ENCODE results near the gene TRIP13.
"Not testable (repeated sequence)": the region's sequence is repeated elsewhere in the genome, so short reads cannot be mapped to it uniquely, and the experiment has no call there.

The TRIP13 gene

GRCh38 chr5:919356-920000, 26.8 kb downstream of the TRIP13 start:
- DNase-seq (ENCODE audit: insufficient read length), result no peak
- no peak for FAIRE-seq
- TF ChIP-seq TAF1 (IDR thresholded peaks at IDR 0.05; ENCODE audit: borderline replicate concordance, low read depth, low read length), result no peak
- no peak for TF ChIP-seq POLR2AphosphoS5 (IDR thresholded peaks at IDR 0.05; ENCODE audit: low read depth, low read length)
- TF ChIP-seq POLR2A (IDR thresholded peaks at IDR 0.05; ENCODE audit: low read depth, low read length), result no peak

- no peak for FAIRE-seq
- DNase-seq (ENCODE audit: insufficient read length), result no peak
- TF ChIP-seq POLR2A (IDR thresholded peaks at IDR 0.05; ENCODE audit: low read depth, low read length) (no peak), TAF1 (IDR thresholded peaks at IDR 0.05; ENCODE audit: borderline replicate concordance, low read depth, low read length) (no peak), POLR2AphosphoS5 (IDR thresholded peaks at IDR 0.05; ENCODE audit: low read depth, low read length) (no peak)
These were observed 27.6 kb downstream of the TRIP13 start for GRCh38 chr5:920321-920720.

GRCh38 chr5:921456-922435, 29.1 kb downstream of the TRIP13 start:
- no peak for DNase-seq (ENCODE audit: insufficient read length)
- no peak for FAIRE-seq
- TF ChIP-seq POLR2A (IDR thresholded peaks at IDR 0.05; ENCODE audit: low read depth, low read length) (no peak), POLR2AphosphoS5 (IDR thresholded peaks at IDR 0.05; ENCODE audit: low read depth, low read length) (no peak), TAF1 (IDR thresholded peaks at IDR 0.05; ENCODE audit: borderline replicate concordance, low read depth, low read length) (no peak)

- DNase-seq (ENCODE audit: insufficient read length) (no peak), FAIRE-seq (no peak)
- TF ChIP-seq TAF1 (IDR thresholded peaks at IDR 0.05; ENCODE audit: borderline replicate concordance, low read depth, low read length), result no peak
- no peak for TF ChIP-seq POLR2AphosphoS5 (IDR thresholded peaks at IDR 0.05; ENCODE audit: low read depth, low read length)
- TF ChIP-seq POLR2A (IDR thresholded peaks at IDR 0.05; ENCODE audit: low read depth, low read length), result no peak
These were observed 30.0 kb downstream of the TRIP13 start for GRCh38 chr5:922436-923280.

- peak; percentile 79 for DNase-seq (ENCODE audit: insufficient read length)
- no peak for TF ChIP-seq TAF1 (IDR thresholded peaks at IDR 0.05; ENCODE audit: borderline replicate concordance, low read depth, low read length)
- TF ChIP-seq POLR2A (IDR thresholded peaks at IDR 0.05; ENCODE audit: low read depth, low read length), result no peak
- TF ChIP-seq POLR2AphosphoS5 (IDR thresholded peaks at IDR 0.05; ENCODE audit: low read depth, low read length), result no peak
- no peak for FAIRE-seq
These were observed 30.7 kb downstream of the TRIP13 start for GRCh38 chr5:923281-923873.

- FAIRE-seq (no peak), DNase-seq (ENCODE audit: insufficient read length) (peak; percentile 56)
These were observed 33.9 kb downstream of the TRIP13 start for GRCh38 chr5:926417-927171.

GRCh38 chr5:927172-928015, 34.7 kb downstream of the TRIP13 start:
- TF ChIP-seq TAF1 (IDR thresholded peaks at IDR 0.05; ENCODE audit: borderline replicate concordance, low read depth, low read length), result no peak
- TF ChIP-seq POLR2A (IDR thresholded peaks at IDR 0.05; ENCODE audit: low read depth, low read length), result no peak
- no peak for TF ChIP-seq POLR2AphosphoS5 (IDR thresholded peaks at IDR 0.05; ENCODE audit: low read depth, low read length)
- DNase-seq (ENCODE audit: insufficient read length), result no peak
- FAIRE-seq, result no peak

More at GRCh38 chr5:926417-927171, 33.9 kb downstream of the TRIP13 start:
- no peak for TF ChIP-seq POLR2AphosphoS5 (IDR thresholded peaks at IDR 0.05; ENCODE audit: low read depth, low read length)
- TF ChIP-seq TAF1 (IDR thresholded peaks at IDR 0.05; ENCODE audit: borderline replicate concordance, low read depth, low read length), result no peak
- no peak for TF ChIP-seq POLR2A (IDR thresholded peaks at IDR 0.05; ENCODE audit: low read depth, low read length)

GRCh38 chr5:929182-929581, 36.5 kb downstream of the TRIP13 start:
- not testable (repeated sequence) for FAIRE-seq; DNase-seq (ENCODE audit: insufficient read length)

- FAIRE-seq (no peak), DNase-seq (ENCODE audit: insufficient read length) (no peak)
- no peak for TF ChIP-seq POLR2A (IDR thresholded peaks at IDR 0.05; ENCODE audit: low read depth, low read length)
- no peak for TF ChIP-seq TAF1 (IDR thresholded peaks at IDR 0.05; ENCODE audit: borderline replicate concordance, low read depth, low read length)
- no peak for TF ChIP-seq POLR2AphosphoS5 (IDR thresholded peaks at IDR 0.05; ENCODE audit: low read depth, low read length)
These were observed 36.9 kb downstream of the TRIP13 start for GRCh38 chr5:929596-929995.

- FAIRE-seq (no peak), DNase-seq (ENCODE audit: insufficient read length) (no peak)
- no peak for TF ChIP-seq TAF1 (IDR thresholded peaks at IDR 0.05; ENCODE audit: borderline replicate concordance, low read depth, low read length)
- TF ChIP-seq POLR2AphosphoS5 (IDR thresholded peaks at IDR 0.05; ENCODE audit: low read depth, low read length), result no peak
- TF ChIP-seq POLR2A (IDR thresholded peaks at IDR 0.05; ENCODE audit: low read depth, low read length), result no peak
These were observed 38.2 kb downstream of the TRIP13 start for GRCh38 chr5:930866-931265.
